SJSA1 (cell line): ENCODE data around the gene ZNF680. TPM values are rescaled to one million over a fixed set of nuclear protein-coding genes. Genes with fewer than 3 reads are reported as not detected.

ENCODE experiments used
- DNase-seq, 2 experiments: peaks; one replicate each; pipeline ENCODE4 v3.0.0-alpha.2; 2015 to 2020; ENCODE audit warnings: low spot score in 2 of 2, low read depth in 1 of 2
- H3K27ac ChIP-seq: fragments of 250-450 bp; sonication (Bioruptor Pico); 2 replicates; pipeline ENCODE4 v1.5.1; 2020; ENCODE audit warnings: mild to moderate bottlenecking, moderate library complexity
- H3K27me3 ChIP-seq: fragments of 250-450 bp; sonication (Bioruptor Pico); replicated peaks from 2 replicates; pipeline ENCODE4 v1.5.1; 2020; ENCODE audit warnings: mild to moderate bottlenecking, moderate library complexity
- H3K36me3 ChIP-seq: fragments of 250-450 bp; sonication (Bioruptor Pico); 2 replicates; pipeline ENCODE4 v1.5.1; 2020; ENCODE audit warnings: mild to moderate bottlenecking
- H3K4me1 ChIP-seq: fragments of 250-450 bp; sonication (Bioruptor Pico); replicated peaks from 2 replicates; pipeline ENCODE4 v1.6.1; 2021; ENCODE audit warnings: mild to moderate bottlenecking
- H3K4me3 ChIP-seq: fragments of 250-450 bp; sonication (Bioruptor Pico); 2 replicates; pipeline ENCODE4 v1.5.1; 2020; ENCODE audit warnings: mild to moderate bottlenecking
- H3K9me3 ChIP-seq: fragments of 250-450 bp; sonication (Bioruptor Pico); replicated peaks from 2 replicates; pipeline ENCODE4 v1.5.1; 2020; ENCODE audit warnings: mild to moderate bottlenecking
- total RNA-seq: library from RNA; depleted of rRNA; stranded (reverse); fragments of >200 nt; shearing (Covaris generic); gene quantifications from 2 replicates; pipeline ENCODE4 v1.2.3, GENCODE V29; 2014

ZNF680 gene
- total RNA-seq, 1 experiment from 2014 or later, result 6.1 TPM

- Histone ChIP-seq H3K27ac (no peak overlapping the region), H3K4me1 (no peaks in the 10 kb centered on the region), H3K9me3 (no peaks in the 10 kb centered on the region), H3K36me3 (peaks cover 6% of the 10 kb centered on the region; the same call in 1 of the 2 replicates), H3K4me3 (no peak overlapping the region), H3K27me3 (no peaks in the 10 kb centered on the region)
- DNase-seq, result no peak
Observed at GRCh38 chr7:64541438-64542359, 21.2 kb downstream of the ZNF680 start.

DNA sequence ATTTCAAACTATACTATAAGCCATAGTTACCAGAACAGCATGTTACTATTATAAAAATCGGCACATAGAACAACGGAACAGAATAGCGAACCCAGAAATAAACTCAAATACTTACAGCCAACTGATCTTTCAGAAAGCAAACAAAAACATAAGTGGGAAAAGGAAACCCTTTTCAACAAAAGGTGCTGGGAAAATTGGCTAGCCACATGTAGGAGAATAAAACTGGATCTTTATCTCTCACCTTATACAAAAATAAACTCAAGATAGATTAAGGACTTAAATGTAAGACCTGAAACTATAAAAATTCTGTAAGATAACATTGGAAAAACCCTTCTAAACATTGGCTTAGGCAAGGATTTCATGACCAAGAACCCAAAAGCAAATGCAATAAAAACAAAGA lies 29.1 kb downstream of the ZNF680 start:
- Histone ChIP-seq H3K4me1 (no peaks in the 10 kb centered on the region), H3K27me3 (no peaks in the 10 kb centered on the region), H3K27ac (no peak overlapping the region), H3K4me3 (no peak overlapping the region), H3K36me3 (peaks cover 5% of the 10 kb centered on the region; the same call in 1 of the 2 replicates), H3K9me3 (0 out of 2 replicates have a peak, but pooled peaks cover 3% of the 10 kb centered on the region)
- no peak for DNase-seq

- no peak for DNase-seq
- Histone ChIP-seq H3K9me3 (0 out of 2 replicates have a peak, but pooled peaks cover 3% of the 10 kb centered on the region), H3K27ac (no peak overlapping the region), H3K27me3 (no peaks in the 10 kb centered on the region), H3K4me3 (no peak overlapping the region), H3K36me3 (peaks cover 5% of the 10 kb centered on the region; the same call in 1 of the 2 replicates), H3K4me1 (no peaks in the 10 kb centered on the region)
Observed at GRCh38 chr7:64528770-64529169, 34.1 kb downstream of the ZNF680 start.

GRCh38 chr7:64521409-64521984 lies 41.4 kb downstream of the ZNF680 start:
- Histone ChIP-seq H3K27me3 (no peaks in the 10 kb centered on the region), H3K9me3 (peaks cover 3% of the 10 kb centered on the region; the same call in 1 of the 2 replicates), H3K4me1 (no peaks in the 10 kb centered on the region), H3K36me3 (no peaks in the 10 kb centered on the region), H3K4me3 (no peak overlapping the region), H3K27ac (no peak overlapping the region)
- no peak for DNase-seq

- H3K4me1 ChIP-seq, result no peaks in the 10 kb centered on the region
- H3K9me3 ChIP-seq, result peaks cover 6% of the 10 kb centered on the region
- no peaks in the 10 kb centered on the region for H3K36me3 ChIP-seq
- H3K4me3 ChIP-seq, result no peak overlapping the region
- no peak for DNase-seq
- H3K27me3 ChIP-seq, result no peaks in the 10 kb centered on the region
- no peak overlapping the region for H3K27ac ChIP-seq
Observed at GRCh38 chr7:64516451-64516850, 46.4 kb downstream of the ZNF680 start.

DNA sequence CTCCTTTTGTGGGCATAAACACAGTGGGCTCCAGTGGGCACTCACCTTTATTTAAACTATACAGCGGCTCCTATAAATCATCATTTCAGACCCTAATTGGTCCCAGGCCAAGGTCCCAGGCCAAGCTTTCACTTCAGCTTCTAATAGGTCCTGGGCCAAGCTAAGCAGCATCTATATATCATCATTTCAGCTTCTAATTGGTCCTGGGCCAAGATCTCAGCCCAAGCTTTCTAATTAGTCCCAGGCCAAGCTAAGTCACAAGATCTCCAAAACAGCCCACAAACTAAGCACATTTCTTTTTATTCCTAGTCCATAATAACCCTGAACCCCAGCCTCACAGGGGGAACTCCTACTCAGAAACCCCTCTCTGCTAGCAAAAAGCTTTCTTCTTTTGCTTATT lies 47.1 kb downstream of the ZNF680 start:
- H3K4me3 ChIP-seq, result no peak overlapping the region
- no peaks in the 10 kb centered on the region for H3K36me3 ChIP-seq
- H3K27ac ChIP-seq, result no peak overlapping the region
- no peak for DNase-seq
- H3K4me1 ChIP-seq, result no peaks in the 10 kb centered on the region
- H3K27me3 ChIP-seq, result no peaks in the 10 kb centered on the region
- H3K9me3 ChIP-seq, result peaks cover 6% of the 10 kb centered on the region; the same call in 1 of the 2 replicates

- no peaks in the 10 kb centered on the region for H3K4me1 ChIP-seq
- no peak overlapping the region for H3K27ac ChIP-seq
- H3K9me3 ChIP-seq, result peaks cover 6% of the 10 kb centered on the region; the same call in 1 of the 2 replicates
- no peak overlapping the region for H3K4me3 ChIP-seq
- H3K27me3 ChIP-seq, result no peaks in the 10 kb centered on the region
- no peaks in the 10 kb centered on the region for H3K36me3 ChIP-seq
- no peak for DNase-seq
Observed at GRCh38 chr7:64515330-64515729, 47.5 kb downstream of the ZNF680 start.

GRCh38 chr7:64509583-64509982 lies 53.3 kb downstream of the ZNF680 start:
- Histone ChIP-seq H3K9me3 (0 out of 2 replicates have a peak, but pooled peaks cover 3% of the 10 kb centered on the region), H3K36me3 (no peaks in the 10 kb centered on the region), H3K27me3 (no peaks in the 10 kb centered on the region), H3K27ac (no peak overlapping the region), H3K4me3 (no peak overlapping the region), H3K4me1 (no peaks in the 10 kb centered on the region)
- DNase-seq, result peak in 1 of 2 experiments; percentile 1

GRCh38 chr7:64504581-64505120 lies 58.2 kb downstream of the ZNF680 start:
- Histone ChIP-seq H3K27ac (no peak overlapping the region), H3K4me1 (no peaks in the 10 kb centered on the region), H3K4me3 (no peak overlapping the region), H3K27me3 (no peaks in the 10 kb centered on the region), H3K36me3 (no peaks in the 10 kb centered on the region), H3K9me3 (peaks cover 3% of the 10 kb centered on the region; the same call in 1 of the 2 replicates)
- DNase-seq, result no peak

GRCh38 chr7:64498270-64498669 lies 64.6 kb downstream of the ZNF680 start:
- H3K4me3 ChIP-seq, result no peak overlapping the region

GRCh38 chr7:64494912-64495461 lies 67.9 kb downstream of the ZNF680 start:
- H3K27me3 ChIP-seq, result no peaks in the 10 kb centered on the region
- H3K27ac ChIP-seq, result no peak overlapping the region
- H3K9me3 ChIP-seq, result no peaks in the 10 kb centered on the region; the same call in 1 of the 2 replicates
- H3K36me3 ChIP-seq, result no peaks in the 10 kb centered on the region
- H3K4me1 ChIP-seq, result no peaks in the 10 kb centered on the region
- no peak for DNase-seq
- no peak overlapping the region for H3K4me3 ChIP-seq

More at GRCh38 chr7:64498270-64498669, 64.6 kb downstream of the ZNF680 start:
- H3K9me3 ChIP-seq, result no peaks in the 10 kb centered on the region; the same call in 1 of the 2 replicates
- H3K36me3 ChIP-seq, result no peaks in the 10 kb centered on the region
- no peaks in the 10 kb centered on the region for H3K4me1 ChIP-seq
- no peak for DNase-seq
- H3K27ac ChIP-seq, result no peak overlapping the region
- no peaks in the 10 kb centered on the region for H3K27me3 ChIP-seq

DNA sequence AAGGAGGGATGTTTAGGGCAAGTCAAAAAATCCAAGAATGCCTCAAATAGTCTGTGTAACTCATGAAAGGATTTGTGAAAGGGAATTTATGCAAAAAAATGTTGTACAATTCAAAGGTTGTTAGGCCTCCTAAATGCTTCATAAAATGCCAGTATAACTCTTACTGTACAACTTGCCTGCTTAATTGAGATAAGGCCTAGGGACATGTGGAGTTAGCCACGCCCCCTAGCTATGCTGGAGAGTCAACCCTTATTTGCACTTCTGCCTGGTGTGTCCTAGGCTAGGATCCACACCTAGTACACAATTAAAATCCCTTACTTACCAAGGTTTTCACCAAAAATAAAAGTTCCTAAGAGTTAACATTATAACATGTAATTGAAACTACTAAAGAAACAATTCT lies 77.2 kb downstream of the ZNF680 start:
- DNase-seq, result no peak
- Histone ChIP-seq H3K4me1 (no peaks in the 10 kb centered on the region), H3K27ac (no peak overlapping the region), H3K27me3 (no peaks in the 10 kb centered on the region), H3K4me3 (no peak overlapping the region), H3K9me3 (no peaks in the 10 kb centered on the region; the same call in none of the 2 replicates), H3K36me3 (no peaks in the 10 kb centered on the region)
